Fibroblast of villous mesenchyme (primary cell): ENCODE results near the gene AKTIP. TPM values are rescaled to one million over a fixed set of nuclear protein-coding genes. Genes with fewer than 3 reads are reported as not detected.

Experiments used
- DNase-seq: peaks from one replicate; pipeline ENCODE4 v3.0.0-alpha.2; 2010; ENCODE audit warnings: low read depth
- H3K4me3 ChIP-seq: 2 replicates; pipeline ENCODE4 v1.5.1; 2011; ENCODE audit warnings: low read depth, mild to moderate bottlenecking, low read length
- total RNA-seq: library from RNA; depleted of rRNA; stranded (reverse); fragments of >200 nt; gene quantifications from 2 replicates; pipeline ENCODE4 v1.2.3, GENCODE V29; 2012
- TF ChIP-seq, protein P1 (sequence below): IDR thresholded peaks from 2 replicates; pipeline ENCODE4 v1.5.1; 2012; ENCODE audit warnings: low read depth, mild to moderate bottlenecking, low read length; ENCODE audit not compliant: insufficient read depth

Gene AKTIP
- total RNA-seq, 1 donor: 18.6 TPM

DNA sequence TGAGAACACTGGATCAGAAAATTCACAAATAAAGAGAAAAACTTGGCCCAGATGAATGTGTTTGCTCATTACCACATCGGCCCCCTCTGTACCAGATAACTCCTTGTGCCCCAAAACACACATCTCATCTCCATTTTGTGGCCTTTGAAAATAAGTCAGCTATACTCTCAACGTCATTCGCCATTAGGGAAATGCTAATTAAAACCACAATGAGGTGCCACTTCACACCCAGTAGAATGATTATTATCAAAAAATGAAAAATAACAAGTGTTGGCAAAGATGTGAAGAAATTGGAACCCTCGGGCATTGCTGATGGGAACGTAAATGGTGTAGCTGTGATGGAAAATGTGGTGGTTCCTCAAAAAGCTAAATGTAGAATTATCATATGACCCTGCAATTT lies 34.6 kb upstream of the AKTIP start:
- TF ChIP-seq, protein P1, sequence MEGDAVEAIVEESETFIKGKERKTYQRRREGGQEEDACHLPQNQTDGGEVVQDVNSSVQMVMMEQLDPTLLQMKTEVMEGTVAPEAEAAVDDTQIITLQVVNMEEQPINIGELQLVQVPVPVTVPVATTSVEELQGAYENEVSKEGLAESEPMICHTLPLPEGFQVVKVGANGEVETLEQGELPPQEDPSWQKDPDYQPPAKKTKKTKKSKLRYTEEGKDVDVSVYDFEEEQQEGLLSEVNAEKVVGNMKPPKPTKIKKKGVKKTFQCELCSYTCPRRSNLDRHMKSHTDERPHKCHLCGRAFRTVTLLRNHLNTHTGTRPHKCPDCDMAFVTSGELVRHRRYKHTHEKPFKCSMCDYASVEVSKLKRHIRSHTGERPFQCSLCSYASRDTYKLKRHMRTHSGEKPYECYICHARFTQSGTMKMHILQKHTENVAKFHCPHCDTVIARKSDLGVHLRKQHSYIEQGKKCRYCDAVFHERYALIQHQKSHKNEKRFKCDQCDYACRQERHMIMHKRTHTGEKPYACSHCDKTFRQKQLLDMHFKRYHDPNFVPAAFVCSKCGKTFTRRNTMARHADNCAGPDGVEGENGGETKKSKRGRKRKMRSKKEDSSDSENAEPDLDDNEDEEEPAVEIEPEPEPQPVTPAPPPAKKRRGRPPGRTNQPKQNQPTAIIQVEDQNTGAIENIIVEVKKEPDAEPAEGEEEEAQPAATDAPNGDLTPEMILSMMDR: no peak

DNA sequence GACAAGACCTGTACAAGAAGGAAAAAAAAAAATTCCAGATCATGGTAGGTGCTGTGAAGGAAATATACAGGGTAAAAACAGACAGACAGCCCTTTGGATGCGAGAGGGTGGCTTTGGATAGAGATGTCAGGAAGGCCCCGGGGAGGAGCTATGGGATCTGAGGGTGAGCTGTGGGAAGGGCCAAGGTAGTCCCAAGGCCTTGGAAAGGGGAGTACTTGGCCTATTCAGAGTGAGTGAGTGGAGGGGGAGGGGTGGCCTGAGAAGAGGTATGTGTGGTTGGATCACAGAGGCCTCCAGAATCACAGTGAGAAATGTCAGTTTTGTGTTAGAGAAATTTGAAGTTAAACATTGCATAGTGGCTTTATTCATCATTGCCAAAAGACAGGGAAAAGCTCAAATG lies 31.2 kb upstream of the AKTIP start:
- TF ChIP-seq, protein P1: no peak

More for the DNA sequence above, 34.6 kb upstream of the AKTIP start:
- DNase-seq: no peak
- no peak overlapping the region for H3K4me3 ChIP-seq

GRCh38 chr16:53530741-53531140 lies 27.7 kb upstream of the AKTIP start:
- no peak for DNase-seq
- TF ChIP-seq, protein P1: no peak
- H3K4me3 ChIP-seq: no peak overlapping the region

More for the DNA sequence above, 31.2 kb upstream of the AKTIP start:
- H3K4me3 ChIP-seq: no peak overlapping the region
- no peak for DNase-seq

GRCh38 chr16:53530046-53530445 lies 27.0 kb upstream of the AKTIP start:
- no peak overlapping the region for H3K4me3 ChIP-seq
- no peak for DNase-seq
- TF ChIP-seq, protein P1: no peak

- no peak for DNase-seq
- TF ChIP-seq, protein P1: no peak
- H3K4me3 ChIP-seq: no peak overlapping the region
Measured at GRCh38 chr16:53529513-53529912, 26.5 kb upstream of the AKTIP start.

DNA sequence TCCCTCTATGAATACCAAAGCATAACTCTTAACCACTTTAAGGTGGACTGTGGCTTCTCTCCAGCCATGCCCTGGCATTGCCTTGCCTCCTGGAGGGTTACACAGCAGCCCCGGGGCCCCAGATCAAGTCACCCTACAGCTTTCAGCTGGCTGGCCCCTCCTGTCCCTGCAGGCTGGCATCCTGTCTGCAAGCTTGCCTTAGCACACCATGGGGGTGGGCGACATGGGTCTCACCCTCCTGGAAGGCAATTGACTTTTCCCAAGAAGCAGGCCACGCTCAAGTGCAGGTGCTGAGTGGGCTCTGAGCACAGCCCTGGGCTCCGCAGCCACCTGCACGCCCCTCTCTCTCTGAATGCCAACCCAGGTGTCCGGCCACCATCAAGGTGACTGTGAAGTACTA lies 25.8 kb upstream of the AKTIP start:
- no peak for DNase-seq
- H3K4me3 ChIP-seq: no peak overlapping the region
- TF ChIP-seq, protein P1: no peak

- no peak overlapping the region for H3K4me3 ChIP-seq
- no peak for DNase-seq
Measured at GRCh38 chr16:53523971-53524548, 21.1 kb upstream of the AKTIP start.

More at GRCh38 chr16:53523971-53524548, 21.1 kb upstream of the AKTIP start:
- TF ChIP-seq, protein P1: no peak
